Dermis blood vessel endothelial cell (primary cell): ENCODE results near the gene TRIM47. TPM values are rescaled to one million over a fixed set of nuclear protein-coding genes. Genes with fewer than 3 reads are reported as not detected.
"Not testable (repeated sequence)": the region's sequence is repeated elsewhere in the genome, so short reads cannot be mapped to it uniquely, and the experiment has no call there.

Source experiments
- DNase-seq: peaks from one replicate; pipeline ENCODE4 v3.0.0; 2010
- total RNA-seq: library from RNA; depleted of rRNA; stranded (reverse); fragments of >200 nt; gene quantifications from 2 replicates; pipeline ENCODE4 v1.2.3, GENCODE V29; 2014

TRIM47 gene
- total RNA-seq, 1 donor from 2014 or later: 109 TPM

- DNase-seq: no peak
These were observed 13.5 kb upstream of the TRIM47 start for GRCh38 chr17:75891605-75892555.

- DNase-seq: no peak
These were observed 12.7 kb upstream of the TRIM47 start for GRCh38 chr17:75891022-75891604.

GRCh38 chr17:75889454-75889853, 11.1 kb upstream of the TRIM47 start:
- peak; percentile 57 for DNase-seq

- DNase-seq: no peak
These were observed 10.1 kb upstream of the TRIM47 start for GRCh38 chr17:75888484-75888883.

GRCh38 chr17:75885860-75886259, 7.5 kb upstream of the TRIM47 start:
- not testable (repeated sequence) for DNase-seq

- no peak for DNase-seq
These were observed 7.0 kb upstream of the TRIM47 start for GRCh38 chr17:75885431-75885830.

GRCh38 chr17:75881678-75882454, 3.5 kb upstream of the TRIM47 start:
- no peak for DNase-seq

GRCh38 chr17:75880266-75880665, 1.9 kb upstream of the TRIM47 start:
- no peak for DNase-seq

- peak; percentile 86 for DNase-seq
These were observed 618 bp downstream of the TRIM47 start for GRCh38 chr17:75877752-75878173.

GRCh38 chr17:75876938-75877751, 1.2 kb downstream of the TRIM47 start:
- peak; percentile 99 for DNase-seq

GRCh38 chr17:75876190-75876937, 2.0 kb downstream of the TRIM47 start:
- DNase-seq: peak; percentile 59

GRCh38 chr17:75875940-75876189, 2.5 kb downstream of the TRIM47 start:
- no peak for DNase-seq

GRCh38 chr17:75875182-75875939, 3.0 kb downstream of the TRIM47 start:
- DNase-seq: no peak

- no peak for DNase-seq
These were observed 3.8 kb downstream of the TRIM47 start for GRCh38 chr17:75874323-75875181.

GRCh38 chr17:75873587-75874322, 4.6 kb downstream of the TRIM47 start:
- no peak for DNase-seq

- peak; percentile 96 for DNase-seq
These were observed 5.7 kb downstream of the TRIM47 start for GRCh38 chr17:75872434-75873351.

GRCh38 chr17:75870228-75870627, 8.2 kb downstream of the TRIM47 start:
- DNase-seq: not testable (repeated sequence)
